Sigmoid colon (tissue), 7 donors: Measurements from ENCODE around the gene KCNG2. TPM values are rescaled to one million over a fixed set of nuclear protein-coding genes. Genes with fewer than 3 reads are reported as not detected.

Source experiments
- DNase-seq: peaks from one replicate; pipeline ENCODE4 v3.0.0-alpha.2; 2019
- H3K27ac ChIP-seq, 4 donors: fragments of 200-600 bp; sonication (generic); one replicate each; pipeline ENCODE4 v1.5.1; 2016 to 2019; ENCODE audit warnings: mild to moderate bottlenecking in 1 of 4
- H3K27me3 ChIP-seq, 3 donors: fragments of 200-600 bp; sonication (generic); one replicate each; pipeline ENCODE4 v1.5.1; 2019; ENCODE audit warnings: mild to moderate bottlenecking in 1 of 3
- H3K36me3 ChIP-seq, 4 donors: fragments of 200-600 bp; sonication (generic); one replicate each; pipeline ENCODE4 v1.5.1; 2016 to 2019
- H3K4me1 ChIP-seq, 4 donors: fragments of 200-600 bp; sonication (generic); one replicate each; pipeline ENCODE4 v1.5.1; 2017 to 2019
- H3K4me3 ChIP-seq, 4 donors: fragments of 200-600 bp; sonication (generic); one replicate each; pipeline ENCODE4 v1.5.1; 2017 to 2019; ENCODE audit warnings: mild to moderate bottlenecking in 2 of 4, moderate library complexity in 1 of 4
- H3K9me3 ChIP-seq, 4 donors: fragments of 200-600 bp in 3 of 4; sonication (generic) in 3 of 4; one replicate each; pipeline versions ENCODE4 v1.5.1 to v1.6.1; 2013 to 2019
- EP300 ChIP-seq, 4 donors: sonication (generic); formaldehyde crosslinking; IDR thresholded peaks; one replicate each; pipeline ENCODE4 v1.6.1; 2017; ENCODE audit warnings: antibody characterized with exemption in 4 of 4
- POLR2A ChIP-seq, 2 donors: fragments of 450-650 bp; IDR thresholded peaks; one replicate each; pipeline ENCODE4 v1.6.1; 2016; ENCODE audit warnings: antibody characterized with exemption in 2 of 2, mild to moderate bottlenecking in 2 of 2, moderate library complexity in 2 of 2
- POLR2AphosphoS5 ChIP-seq, 4 donors: sonication (generic); formaldehyde crosslinking; IDR thresholded peaks; one replicate each; pipeline ENCODE4 v1.6.1; 2017; ENCODE audit warnings: antibody characterized with exemption in 4 of 4
- WGBS, 2 donors: extraction: QIAGEN DNeasy Blood & Tissue Kit; methylation state at CpG; one replicate each; pipeline ENCODE4 v1.1.7; 2013; 5-methylcytosine and 5-hydroxymethylcytosine counted together
- intact Hi-C: fragments of 100-400 bp; cut with DNase I; formaldehyde crosslinking; loops from one replicate; pipeline ENCODE4 v1.15.1; 2023
- polyA plus RNA-seq, 3 donors: library from polyadenylated mRNA; stranded (reverse); fragments of 200-250 nt; gene quantifications; one replicate each; pipeline ENCODE4 v1.2.3, GENCODE V29; 2013
- total RNA-seq, 4 donors: library from RNA; depleted of rRNA; stranded (reverse); fragments of >200 nt; gene quantifications; one replicate each; pipeline ENCODE4 v1.1.0, GENCODE V29; 2016
- TF ChIP-seq, protein P1 (sequence below), 4 experiments: fragments of 450-650 bp in 3 of 4; fragments of 200-600 bp in 1 of 4; IDR thresholded peaks; one replicate each; pipeline ENCODE4 v1.5.1; 2016 to 2019; ENCODE audit warnings: antibody characterized with exemption in 4 of 4, mild to moderate bottlenecking in 3 of 4, moderate library complexity in 2 of 4
- donor health status: healthy with polysubstance abuse.
- donor health status: Bipolar disorder and iron deficiency.
- donor health status: healthy.

KCNG2 gene
- total and polyA plus RNA-seq, 7 donors = 0.15 to 0.41 TPM; not detected in 5

DNA sequence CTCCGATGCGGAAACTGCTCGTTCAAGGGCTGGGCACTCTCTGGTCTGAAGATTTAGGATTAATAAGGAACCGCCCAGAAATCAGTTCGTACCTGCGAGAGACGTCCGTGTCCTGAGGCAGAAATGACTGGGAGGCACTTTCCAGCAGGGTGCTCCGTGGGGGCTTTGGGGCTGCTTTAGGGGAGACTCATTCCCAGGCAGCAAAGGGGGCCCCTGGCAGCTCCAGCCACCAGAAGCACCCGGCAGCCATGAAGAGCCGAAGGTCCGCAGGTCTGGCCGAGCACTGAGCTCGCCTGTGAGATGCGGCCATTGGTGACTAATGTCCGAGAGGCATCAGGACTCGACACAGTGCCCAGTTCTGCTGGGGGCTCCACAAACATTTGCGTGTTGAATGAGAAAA lies 20.9 kb downstream of the KCNG2 start:
- peaks cover 0 to 58% (median 23%) of the 10 kb centered on the region in 3 donors for H3K27me3 ChIP-seq
- no peaks in the 10 kb centered on the region for H3K36me3 ChIP-seq
- WGBS, 2 donors = 87 to 88% methylated on average over 18 of the region's 18 CpGs
- peaks cover 0 to 2% (median 0%) of the 10 kb centered on the region in 4 donors for H3K9me3 ChIP-seq
- H3K4me3 ChIP-seq = no peak overlapping the region
- no peak for DNase-seq
- H3K27ac ChIP-seq = no peak overlapping the region
- H3K4me1 ChIP-seq = no peaks in the 10 kb centered on the region
- no peak for TF ChIP-seq POLR2A (IDR thresholded peaks at IDR 0.05)
- no peak for TF ChIP-seq POLR2AphosphoS5 (IDR thresholded peaks at IDR 0.05)
- TF ChIP-seq, protein P1, sequence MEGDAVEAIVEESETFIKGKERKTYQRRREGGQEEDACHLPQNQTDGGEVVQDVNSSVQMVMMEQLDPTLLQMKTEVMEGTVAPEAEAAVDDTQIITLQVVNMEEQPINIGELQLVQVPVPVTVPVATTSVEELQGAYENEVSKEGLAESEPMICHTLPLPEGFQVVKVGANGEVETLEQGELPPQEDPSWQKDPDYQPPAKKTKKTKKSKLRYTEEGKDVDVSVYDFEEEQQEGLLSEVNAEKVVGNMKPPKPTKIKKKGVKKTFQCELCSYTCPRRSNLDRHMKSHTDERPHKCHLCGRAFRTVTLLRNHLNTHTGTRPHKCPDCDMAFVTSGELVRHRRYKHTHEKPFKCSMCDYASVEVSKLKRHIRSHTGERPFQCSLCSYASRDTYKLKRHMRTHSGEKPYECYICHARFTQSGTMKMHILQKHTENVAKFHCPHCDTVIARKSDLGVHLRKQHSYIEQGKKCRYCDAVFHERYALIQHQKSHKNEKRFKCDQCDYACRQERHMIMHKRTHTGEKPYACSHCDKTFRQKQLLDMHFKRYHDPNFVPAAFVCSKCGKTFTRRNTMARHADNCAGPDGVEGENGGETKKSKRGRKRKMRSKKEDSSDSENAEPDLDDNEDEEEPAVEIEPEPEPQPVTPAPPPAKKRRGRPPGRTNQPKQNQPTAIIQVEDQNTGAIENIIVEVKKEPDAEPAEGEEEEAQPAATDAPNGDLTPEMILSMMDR (IDR thresholded peaks at IDR 0.05) = no peak
- no peak for TF ChIP-seq EP300 (IDR thresholded peaks at IDR 0.05)
- intact Hi-C loops = no loop called here

DNA sequence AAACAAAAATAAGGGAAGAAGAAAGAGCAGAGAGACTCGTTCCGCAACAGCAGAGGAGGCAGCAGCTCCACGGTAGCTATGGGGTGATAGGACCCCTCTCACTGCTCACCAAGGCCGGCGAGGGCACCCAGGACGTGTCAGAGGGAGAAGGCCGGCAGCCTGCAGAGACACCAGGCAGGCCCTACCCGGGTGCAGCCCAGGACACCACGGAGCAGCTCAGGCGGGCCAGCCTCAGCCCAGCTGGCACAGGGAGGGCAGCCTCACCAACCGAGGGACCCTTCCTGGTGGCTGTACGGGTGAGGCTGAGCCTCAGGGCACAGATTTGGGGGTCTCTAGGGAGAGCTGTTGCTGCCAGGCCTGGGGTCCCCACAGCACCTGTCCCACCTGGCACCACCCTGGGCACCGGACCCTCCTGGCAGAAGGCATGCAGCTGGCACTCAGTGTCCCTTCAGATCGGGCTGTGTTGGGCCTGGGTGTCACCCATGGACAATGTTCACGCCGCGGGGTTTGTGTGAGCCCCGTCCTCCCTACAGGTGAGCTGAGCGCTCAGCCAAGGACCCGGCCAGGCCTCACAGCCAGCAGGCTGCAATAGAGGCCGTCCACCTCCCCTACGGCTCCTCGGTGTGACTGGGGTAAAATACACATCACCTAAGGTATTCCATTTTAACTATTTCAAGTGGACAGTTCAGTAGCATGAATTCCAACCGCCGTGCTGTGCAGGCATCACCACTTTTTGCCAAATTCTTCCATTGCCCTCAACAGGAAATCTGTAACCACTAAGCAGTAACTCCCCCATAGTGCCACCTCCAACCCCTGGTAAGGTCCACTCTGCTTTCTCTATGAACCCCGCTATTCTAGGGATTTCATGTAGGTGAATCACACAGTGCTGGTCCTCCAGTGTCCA lies 21.6 kb downstream of the KCNG2 start:
- WGBS, 2 donors = 79 to 80% methylated on average over 26 of the region's 26 CpGs
- intact Hi-C loops = no loop called here
- Histone ChIP-seq H3K4me1 (no peaks in the 10 kb centered on the region), H3K9me3 (peaks cover 0 to 2% (median 0%) of the 10 kb centered on the region in 4 donors), H3K36me3 (no peaks in the 10 kb centered on the region), H3K27ac (no peak overlapping the region), H3K27me3 (peaks cover 0 to 51% (median 23%) of the 10 kb centered on the region in 3 donors), H3K4me3 (no peak overlapping the region)
- no peak for DNase-seq
- no peak for TF ChIP-seq POLR2A (IDR thresholded peaks at IDR 0.05)
- TF ChIP-seq POLR2AphosphoS5 (IDR thresholded peaks at IDR 0.05) = no peak
- TF ChIP-seq, protein P1 (IDR thresholded peaks at IDR 0.05) = no peak
- no peak for TF ChIP-seq EP300 (IDR thresholded peaks at IDR 0.05)

DNA sequence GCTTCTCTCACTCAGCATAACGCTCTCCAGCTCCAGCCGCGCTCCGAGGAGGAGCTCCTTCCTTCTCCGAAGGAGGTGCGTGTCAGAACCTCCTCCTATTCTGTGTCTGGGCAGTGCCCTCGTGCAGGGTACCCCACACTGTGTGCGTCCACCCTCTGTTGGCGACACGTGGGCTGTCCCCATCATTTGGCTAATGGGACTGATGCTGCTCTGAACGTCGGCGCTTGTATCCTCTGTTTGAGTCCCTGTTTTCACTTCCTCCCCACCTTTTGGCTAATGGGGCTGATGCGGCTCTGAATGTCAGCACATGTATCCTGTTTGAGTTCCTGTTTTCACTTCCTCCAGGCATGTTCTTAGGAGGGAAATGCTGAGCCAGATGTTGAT lies 22.2 kb downstream of the KCNG2 start:
- no peak for DNase-seq
- H3K27me3 ChIP-seq = peaks cover 0 to 47% (median 23%) of the 10 kb centered on the region in 3 donors
- TF ChIP-seq, protein P1 (IDR thresholded peaks at IDR 0.05) = no peak
- no peak for TF ChIP-seq POLR2AphosphoS5 (IDR thresholded peaks at IDR 0.05)
- no peak for TF ChIP-seq POLR2A (IDR thresholded peaks at IDR 0.05)
- TF ChIP-seq EP300 (IDR thresholded peaks at IDR 0.05) = no peak
- H3K4me3 ChIP-seq = no peak overlapping the region
- intact Hi-C loops = no loop called here
- WGBS, 2 donors = 53 to 75% methylated on average over 14 of the region's 14 CpGs
- peaks cover 0 to 2% (median 0%) of the 10 kb centered on the region in 4 donors for H3K9me3 ChIP-seq
- no peak overlapping the region for H3K27ac ChIP-seq
- H3K4me1 ChIP-seq = no peaks in the 10 kb centered on the region
- H3K36me3 ChIP-seq = no peaks in the 10 kb centered on the region

DNA sequence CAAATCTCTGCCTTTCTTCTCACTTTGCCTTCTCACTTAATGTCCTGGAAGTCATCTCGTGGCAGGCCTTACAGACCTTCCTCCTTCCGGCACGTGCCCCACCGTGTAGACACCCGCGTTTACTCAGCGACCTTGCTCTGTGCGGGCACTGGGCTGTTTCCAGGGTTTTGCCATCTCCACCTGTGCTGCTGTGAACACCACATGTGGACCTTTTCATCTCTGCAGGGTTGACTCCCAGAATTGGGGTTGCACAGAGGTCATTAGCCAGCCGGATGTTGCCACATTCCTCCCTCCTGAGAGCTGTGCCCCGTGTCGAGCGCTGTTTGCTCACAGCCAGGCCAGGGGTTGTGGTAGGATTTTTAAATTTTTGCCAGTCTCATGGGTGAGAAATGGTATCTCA lies 25.4 kb downstream of the KCNG2 start:
- H3K9me3 ChIP-seq = peaks cover 0 to 2% (median 0%) of the 10 kb centered on the region in 4 donors
- DNase-seq = no peak
- WGBS, 2 donors = 77 to 82% methylated on average over 12 of the region's 12 CpGs
- no peaks in the 10 kb centered on the region for H3K4me1 ChIP-seq
- intact Hi-C loops = no loop called here
- H3K27ac ChIP-seq = no peak overlapping the region
- TF ChIP-seq POLR2AphosphoS5 (IDR thresholded peaks at IDR 0.05) (no peak), POLR2A (IDR thresholded peaks at IDR 0.05) (no peak)
- TF ChIP-seq, protein P1 (IDR thresholded peaks at IDR 0.05) = no peak
- H3K4me3 ChIP-seq = no peak overlapping the region
- no peaks in the 10 kb centered on the region for H3K36me3 ChIP-seq
- peaks cover 0 to 18% (median 2%) of the 10 kb centered on the region in 3 donors for H3K27me3 ChIP-seq
